Loucy (cell line): ENCODE results near the gene GINS1.

Experiments
- H2AFZ ChIP-seq: fragments of 200-600 bp; sonication (generic); 2 replicates; pipeline ENCODE4 v1.6.0; 2016; ENCODE audit warnings: antibody characterized with exemption, mild to moderate bottlenecking, low read length, moderate library complexity
- H3F3A ChIP-seq: fragments of 200-600 bp; 2 replicates; pipeline ENCODE4 v1.6.0; 2016; ENCODE audit warnings: antibody characterized with exemption, low read depth, mild to moderate bottlenecking
- H3K27me3 ChIP-seq: fragments of 200-600 bp; sonication (generic); 2 replicates; pipeline ENCODE4 v1.6.1; 2014; ENCODE audit warnings: low read length, mild to moderate bottlenecking; ENCODE audit not compliant: insufficient read depth, poor library complexity, severe bottlenecking
- H3K36me3 ChIP-seq: fragments of 200-600 bp; sonication (generic); 2 replicates; pipeline ENCODE4 v1.6.1; 2016; ENCODE audit warnings: low read length; ENCODE audit not compliant: insufficient read depth
- H3K4me1 ChIP-seq: fragments of 200-600 bp; sonication (generic); 2 replicates; pipeline ENCODE4 v1.5.1; 2014; ENCODE audit warnings: low read length, mild to moderate bottlenecking; ENCODE audit not compliant: insufficient read depth, poor library complexity, severe bottlenecking
- H3K4me2 ChIP-seq: fragments of 200-600 bp; sonication (generic); 2 replicates; pipeline ENCODE4 v1.6.0; 2014; ENCODE audit warnings: antibody characterized with exemption, low read length, low read depth, mild to moderate bottlenecking; ENCODE audit not compliant: poor library complexity, severe bottlenecking
- H3K4me3 ChIP-seq: fragments of 200-600 bp; sonication (generic); 2 replicates; pipeline ENCODE4 v1.5.1; 2014; ENCODE audit warnings: low read length, mild to moderate bottlenecking, mixed read lengths; ENCODE audit not compliant: poor library complexity, severe bottlenecking
- H3K79me2 ChIP-seq: fragments of 200-600 bp; sonication (generic); 2 replicates; pipeline ENCODE4 v1.6.1; 2014; ENCODE audit warnings: low read length; ENCODE audit not compliant: insufficient read depth
- H3K9ac ChIP-seq: fragments of 200-600 bp; sonication (generic); 2 replicates; pipeline ENCODE4 v1.6.0; 2014; ENCODE audit warnings: mild to moderate bottlenecking, low read depth, low read length, moderate library complexity; ENCODE audit not compliant: poor library complexity, severe bottlenecking
- H3K9me2 ChIP-seq: fragments of 200-600 bp; sonication (generic); replicated peaks from 2 replicates; pipeline ENCODE4 v1.6.1; 2016; ENCODE audit warnings: low read depth, low read length, mixed read lengths
- H3K9me3 ChIP-seq: fragments of 200-600 bp; sonication (generic); 2 replicates; pipeline ENCODE4 v1.6.1; 2014; ENCODE audit warnings: mild to moderate bottlenecking, antibody characterized with exemption, low read length, low read depth; ENCODE audit not compliant: insufficient read depth
- H4K20me1 ChIP-seq: fragments of 200-600 bp; sonication (generic); 2 replicates; pipeline ENCODE4 v1.6.0; 2014; ENCODE audit warnings: antibody characterized with exemption, low read length, mild to moderate bottlenecking; ENCODE audit not compliant: insufficient read depth, poor library complexity, severe bottlenecking
- EZH2phosphoT487 ChIP-seq: fragments of 200-600 bp; IDR thresholded peaks from 2 replicates; pipeline ENCODE4 v1.6.1; 2018; ENCODE audit warnings: antibody characterized with exemption, mild to moderate bottlenecking, moderate library complexity, borderline replicate concordance
- TF ChIP-seq, protein P1 (sequence below): fragments of 200-600 bp; sonication (generic); conservative IDR thresholded peaks from 2 replicates; pipeline ENCODE4 v1.5.1; 2014; ENCODE audit warnings: mild to moderate bottlenecking, antibody characterized with exemption, low read length

GINS1 gene

DNA sequence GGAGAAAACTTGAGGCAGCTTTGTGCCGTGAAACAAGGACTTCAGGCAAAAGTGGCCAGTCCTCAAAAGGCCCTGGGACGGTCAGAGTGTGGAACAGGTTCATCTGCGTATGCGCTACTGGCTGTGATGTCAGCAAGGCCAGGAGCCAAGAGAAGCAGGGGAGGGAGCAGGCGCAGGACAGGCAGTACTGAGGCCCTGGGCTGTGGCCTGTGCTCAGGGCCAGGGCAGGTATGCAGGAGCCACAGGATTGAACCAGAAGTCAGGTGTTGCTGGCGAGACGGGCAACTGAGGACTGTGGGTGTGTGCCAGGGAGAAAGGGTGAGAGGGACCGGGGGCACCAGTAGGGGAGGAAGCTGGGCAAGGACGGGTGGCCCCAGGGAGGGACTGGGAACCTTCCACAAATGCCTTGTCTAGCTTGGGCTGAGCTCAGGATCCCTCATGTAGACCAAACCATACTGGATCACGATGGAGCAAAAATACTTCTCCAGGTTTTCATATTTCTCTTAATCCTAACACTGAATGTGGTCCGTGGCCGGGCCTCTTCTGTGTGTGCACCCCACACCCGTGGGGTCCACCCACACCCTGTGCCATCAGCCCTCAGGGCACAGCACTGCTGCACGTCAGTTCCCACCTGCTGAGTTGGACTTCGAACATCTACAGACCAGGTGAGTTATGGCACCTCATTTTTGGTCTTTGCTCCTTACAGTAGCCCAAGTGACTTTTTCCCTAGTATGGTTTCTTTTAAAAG lies 46.9 kb downstream of the GINS1 start:
- Histone ChIP-seq H3K4me2 (no peak overlapping the region), H3K9me2 (no peaks in the 10 kb centered on the region), H4K20me1 (no peaks in the 10 kb centered on the region), H3K79me2 (no peaks in the 10 kb centered on the region), H3K9me3 (no peaks in the 10 kb centered on the region), H3F3A (no peaks in the 10 kb centered on the region), H2AFZ (no peak overlapping the region), H3K27me3 (no peaks in the 10 kb centered on the region), H3K36me3 (peaks cover 16% of the 10 kb centered on the region; the same call in 1 of the 2 replicates), H3K9ac (no peak overlapping the region), H3K4me1 (no peaks in the 10 kb centered on the region), H3K4me3 (no peak overlapping the region)
- TF ChIP-seq, protein P1, sequence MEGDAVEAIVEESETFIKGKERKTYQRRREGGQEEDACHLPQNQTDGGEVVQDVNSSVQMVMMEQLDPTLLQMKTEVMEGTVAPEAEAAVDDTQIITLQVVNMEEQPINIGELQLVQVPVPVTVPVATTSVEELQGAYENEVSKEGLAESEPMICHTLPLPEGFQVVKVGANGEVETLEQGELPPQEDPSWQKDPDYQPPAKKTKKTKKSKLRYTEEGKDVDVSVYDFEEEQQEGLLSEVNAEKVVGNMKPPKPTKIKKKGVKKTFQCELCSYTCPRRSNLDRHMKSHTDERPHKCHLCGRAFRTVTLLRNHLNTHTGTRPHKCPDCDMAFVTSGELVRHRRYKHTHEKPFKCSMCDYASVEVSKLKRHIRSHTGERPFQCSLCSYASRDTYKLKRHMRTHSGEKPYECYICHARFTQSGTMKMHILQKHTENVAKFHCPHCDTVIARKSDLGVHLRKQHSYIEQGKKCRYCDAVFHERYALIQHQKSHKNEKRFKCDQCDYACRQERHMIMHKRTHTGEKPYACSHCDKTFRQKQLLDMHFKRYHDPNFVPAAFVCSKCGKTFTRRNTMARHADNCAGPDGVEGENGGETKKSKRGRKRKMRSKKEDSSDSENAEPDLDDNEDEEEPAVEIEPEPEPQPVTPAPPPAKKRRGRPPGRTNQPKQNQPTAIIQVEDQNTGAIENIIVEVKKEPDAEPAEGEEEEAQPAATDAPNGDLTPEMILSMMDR, result no peak
- TF ChIP-seq EZH2phosphoT487, result no peak

DNA sequence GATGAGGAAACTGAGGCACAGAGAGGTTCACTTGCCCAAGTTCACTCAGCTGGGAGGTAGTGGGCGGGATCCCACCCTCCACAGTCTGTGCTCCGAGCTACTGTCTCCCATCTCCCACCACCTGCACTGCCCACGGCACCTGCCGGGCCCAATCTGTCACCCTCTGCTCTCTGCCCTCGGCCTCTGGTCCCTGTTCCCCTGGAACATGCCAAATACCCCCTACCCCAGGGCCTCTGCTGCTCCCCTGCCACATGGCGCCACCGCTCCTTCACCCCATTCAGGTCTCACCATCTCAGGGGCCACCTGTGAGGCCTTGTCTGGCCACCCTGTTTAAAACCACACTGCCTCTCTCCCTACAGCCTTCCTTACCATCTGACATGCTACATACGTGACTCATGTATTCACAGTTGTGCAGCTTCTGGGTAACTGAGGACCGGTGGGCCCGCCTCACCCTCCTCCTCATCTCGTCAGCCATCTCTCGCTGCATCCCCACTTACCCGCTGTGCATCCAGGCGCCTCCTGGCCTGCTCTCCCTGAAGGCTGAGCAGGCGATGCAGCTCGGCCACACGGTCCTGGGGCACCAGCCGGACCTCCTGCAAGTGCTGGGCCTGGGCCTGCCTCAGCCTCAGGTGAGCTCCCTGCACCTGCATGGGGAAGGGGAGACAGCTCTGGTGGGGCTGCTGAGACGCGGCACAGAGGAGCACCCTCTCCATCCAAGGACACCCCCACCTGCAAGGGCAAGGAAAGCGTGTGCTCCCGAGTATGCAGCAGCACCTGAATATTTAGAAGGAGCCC lies 50.6 kb downstream of the GINS1 start:
- no peaks in the 10 kb centered on the region for H3K27me3 ChIP-seq

DNA sequence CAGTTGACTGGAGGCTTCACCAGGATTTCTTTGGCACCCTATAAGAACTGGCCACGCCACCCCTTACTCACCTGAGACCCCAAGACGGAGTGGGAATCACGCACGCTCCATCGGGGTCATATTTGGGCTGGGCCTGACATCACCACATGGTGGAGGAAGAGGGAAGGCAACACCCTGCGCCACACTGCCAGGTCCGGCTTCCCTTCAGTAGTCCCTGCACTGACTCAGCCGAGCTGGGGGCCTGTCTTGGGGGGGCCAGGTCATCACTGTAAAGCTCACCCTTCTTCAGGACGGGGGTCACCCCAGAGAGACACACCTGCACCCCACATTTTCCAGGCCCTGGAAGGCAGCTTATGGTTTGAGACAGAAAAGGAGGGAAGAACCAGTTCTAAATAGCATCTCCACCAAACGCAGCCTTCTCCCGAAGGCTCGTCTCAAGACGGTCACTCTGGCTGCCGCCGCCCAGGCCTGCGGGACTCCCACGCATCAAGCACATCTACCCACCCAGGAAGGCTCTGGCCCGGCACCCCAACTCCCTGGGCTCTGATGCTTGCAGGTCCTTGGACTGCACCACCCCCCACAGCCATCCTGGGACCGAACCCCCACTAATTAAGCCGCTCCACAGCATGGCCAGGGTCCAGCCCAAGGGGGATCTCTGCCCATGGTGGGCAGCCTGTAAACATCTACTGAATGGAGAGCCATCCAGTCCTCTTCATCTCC lies 51.8 kb downstream of the GINS1 start:
- Histone ChIP-seq H3K4me3 (no peak overlapping the region), H3K9me2 (no peaks in the 10 kb centered on the region), H3K4me2 (no peak overlapping the region), H3K27me3 (no peaks in the 10 kb centered on the region), H3K36me3 (peaks cover 31% of the 10 kb centered on the region; the same call in 1 of the 2 replicates), H3K9ac (no peak overlapping the region), H3K79me2 (no peaks in the 10 kb centered on the region), H3K9me3 (no peaks in the 10 kb centered on the region), H3K4me1 (no peaks in the 10 kb centered on the region), H4K20me1 (no peaks in the 10 kb centered on the region), H2AFZ (no peak overlapping the region), H3F3A (no peaks in the 10 kb centered on the region)
- TF ChIP-seq EZH2phosphoT487, result no peak
- TF ChIP-seq, protein P1, result no peak

More for the DNA sequence above, 50.6 kb downstream of the GINS1 start:
- Histone ChIP-seq H3K9me2 (no peaks in the 10 kb centered on the region), H3K79me2 (no peaks in the 10 kb centered on the region), H3K9me3 (no peaks in the 10 kb centered on the region), H3K4me2 (no peak overlapping the region), H2AFZ (no peak overlapping the region), H3F3A (no peaks in the 10 kb centered on the region), H3K4me1 (no peaks in the 10 kb centered on the region), H3K4me3 (no peak overlapping the region), H3K36me3 (peaks cover 29% of the 10 kb centered on the region; the same call in 1 of the 2 replicates), H3K9ac (no peak overlapping the region), H4K20me1 (no peaks in the 10 kb centered on the region)
- TF ChIP-seq, protein P1, result no peak
- no peak for TF ChIP-seq EZH2phosphoT487
